Liver (tissue), 9 donors: ENCODE measurements around the gene NPNT. TPM values are rescaled to one million over a fixed set of nuclear protein-coding genes. Genes with fewer than 3 reads are reported as not detected.

Experiments
- DNase-seq: peaks from one replicate; pipeline ENCODE4 v3.0.0-alpha.2; 2017; ENCODE audit warnings: low spot score
- H3K27ac ChIP-seq, 2 donors: one replicate each; pipeline ENCODE4 v1.7.0; 2013; ENCODE audit warnings: inconsistent platforms in 2 of 2, low read length in 2 of 2, control low read depth in 1 of 2, low read depth in 1 of 2, mild to moderate bottlenecking in 1 of 2
- H3K27me3 ChIP-seq, 4 donors: one replicate each; pipeline versions ENCODE4 v1.6.1 to v1.7.0; 2013; ENCODE audit warnings: low read length in 3 of 4, inconsistent platforms in 1 of 4, mild to moderate bottlenecking in 1 of 4, moderate library complexity in 1 of 4; ENCODE audit not compliant: control insufficient read depth in 4 of 4, insufficient read depth in 4 of 4
- H3K36me3 ChIP-seq, 4 donors: one replicate each; pipeline versions ENCODE4 v1.6.1 to v1.7.0; 2013; ENCODE audit warnings: low read length in 3 of 4, mild to moderate bottlenecking in 3 of 4, low read depth in 1 of 4, moderate library complexity in 1 of 4; ENCODE audit not compliant: control insufficient read depth in 4 of 4, insufficient read depth in 3 of 4
- H3K4me1 ChIP-seq, 4 donors: one replicate each; pipeline versions ENCODE4 v1.6.1 to v1.7.0; 2013; ENCODE audit warnings: low read length in 3 of 4, mild to moderate bottlenecking in 3 of 4, moderate library complexity in 1 of 4; ENCODE audit not compliant: control insufficient read depth in 4 of 4, insufficient read depth in 4 of 4
- H3K4me3 ChIP-seq, 3 donors: one replicate each; pipeline versions ENCODE4 v1.6.1 to v1.7.0; 2013; ENCODE audit warnings: low read length in 3 of 3, control low read depth in 1 of 3, low read depth in 1 of 3, mild to moderate bottlenecking in 1 of 3
- H3K9ac ChIP-seq, 2 donors: one replicate each; pipeline ENCODE4 v1.7.0; 2013; ENCODE audit warnings: low read length in 2 of 2, mild to moderate bottlenecking in 2 of 2, moderate library complexity in 2 of 2, control low read depth in 1 of 2, low read depth in 1 of 2
- H3K9me3 ChIP-seq, 4 donors: one replicate each; pipeline versions ENCODE4 v1.6.1 to v1.7.0; 2013; ENCODE audit warnings: low read length in 3 of 4; ENCODE audit not compliant: control insufficient read depth in 4 of 4
- ATF3 ChIP-seq: IDR thresholded peaks from 2 replicates; pipeline ENCODE4 v1.6.1; 2016; ENCODE audit warnings: antibody characterized with exemption
- CTCF ChIP-seq: fragments of 150-350 bp; IDR thresholded peaks from 2 replicates; pipeline ENCODE4 v1.5.1; 2017; ENCODE audit warnings: improper control_type of control experiment, low read depth, low read length; ENCODE audit not compliant: missing input control
- EGR1 ChIP-seq, 2 donors: IDR thresholded peaks; 2 replicates each; pipeline ENCODE4 v1.6.1; 2016 to 2018; ENCODE audit warnings: antibody characterized with exemption in 2 of 2, low read depth in 2 of 2
- FOXA1 ChIP-seq: IDR thresholded peaks from 2 replicates; pipeline ENCODE4 v1.6.1; 2016; ENCODE audit warnings: antibody characterized with exemption
- FOXA2 ChIP-seq: IDR thresholded peaks from 2 replicates; pipeline ENCODE4 v1.6.1; 2016; ENCODE audit warnings: antibody characterized with exemption
- GABPA ChIP-seq, 2 donors: IDR thresholded peaks in 1 of 2; conservative IDR thresholded peaks in 1 of 2; 2 replicates each; pipeline ENCODE4 v1.6.1; 2016; ENCODE audit warnings: antibody characterized with exemption in 2 of 2, mild to moderate bottlenecking in 1 of 2, moderate library complexity in 1 of 2
- HNF4A ChIP-seq, 2 donors: conservative IDR thresholded peaks; 2 replicates each; pipeline ENCODE4 v1.6.1; 2016; ENCODE audit warnings: antibody characterized with exemption in 2 of 2, mild to moderate bottlenecking in 2 of 2
- HNF4G ChIP-seq: IDR thresholded peaks from 2 replicates; pipeline ENCODE4 v1.6.1; 2016; ENCODE audit warnings: antibody characterized with exemption
- JUND ChIP-seq, 2 donors: IDR thresholded peaks; 2 replicates each; pipeline ENCODE4 v1.6.1; 2016; ENCODE audit warnings: antibody characterized with exemption in 2 of 2
- MAX ChIP-seq: IDR thresholded peaks from 2 replicates; pipeline ENCODE4 v1.6.1; 2016; ENCODE audit warnings: antibody characterized with exemption
- NR2F2 ChIP-seq: IDR thresholded peaks from 2 replicates; pipeline ENCODE4 v1.6.1; 2016; ENCODE audit warnings: antibody characterized with exemption
- RAD21 ChIP-seq, 2 donors: IDR thresholded peaks; 2 replicates each; pipeline ENCODE4 v1.6.1; 2016; ENCODE audit warnings: antibody characterized with exemption in 2 of 2, mild to moderate bottlenecking in 2 of 2
- REST ChIP-seq: IDR thresholded peaks from 2 replicates; pipeline ENCODE4 v1.6.1; 2016; ENCODE audit warnings: antibody characterized with exemption, mild to moderate bottlenecking
- RXRA ChIP-seq, 2 donors: IDR thresholded peaks; 2 replicates each; pipeline ENCODE4 v1.6.1; 2017 to 2018; ENCODE audit warnings: antibody characterized with exemption in 2 of 2, mild to moderate bottlenecking in 1 of 2
- SP1 ChIP-seq: IDR thresholded peaks from 2 replicates; pipeline ENCODE4 v1.6.1; 2018; ENCODE audit warnings: antibody characterized with exemption, mild to moderate bottlenecking
- TAF1 ChIP-seq: conservative IDR thresholded peaks from 2 replicates; pipeline ENCODE4 v1.6.1; 2016; ENCODE audit warnings: antibody characterized with exemption, mild to moderate bottlenecking
- YY1 ChIP-seq: IDR thresholded peaks from 2 replicates; pipeline ENCODE4 v1.6.1; 2016; ENCODE audit warnings: antibody characterized with exemption, mild to moderate bottlenecking
- ZBTB33 ChIP-seq: IDR thresholded peaks from 2 replicates; pipeline ENCODE4 v1.6.1; 2016; ENCODE audit warnings: antibody characterized with exemption
- WGBS: extraction: QIAGEN DNeasy Blood & Tissue Kit; methylation state at CpG from one replicate; pipeline ENCODE4 v1.1.7; 2013; 5-methylcytosine and 5-hydroxymethylcytosine counted together
- polyA plus RNA-seq, 2 donors: library from polyadenylated mRNA; stranded (reverse) in 1 of 2; unstranded in 1 of 2; fragments of 200-250 nt in 1 of 2; fragments of >200 nt in 1 of 2; fragmentation: Nextera tagmentation in 1 of 2; extraction: Ambion mirVana in 1 of 2; gene quantifications; one replicate each; pipeline versions ENCODE4 v1.2.1 to v1.2.3, GENCODE V29; 2013 to 2015
- total RNA-seq, 2 donors: library from RNA; depleted of rRNA; stranded (reverse); fragments of >200 nt; gene quantifications; one replicate each; pipeline ENCODE4 v1.2.3, GENCODE V29; 2014
- donor health status: healthy.
- donor health status: healthy.
- donor health status: healthy.
- donor health status: healthy.
- donor health status: healthy.

The NPNT gene
- total and polyA plus RNA-seq, 4 donors: 1.3 to 4.4 (median 2.0) TPM

GRCh38 chr4:105976915-105977314 is 81.6 kb downstream of the NPNT start:
- Histone ChIP-seq H3K9me3 (no peaks in the 10 kb centered on the region), H3K4me1 (no peaks in the 10 kb centered on the region), H3K36me3 (no peaks in the 10 kb centered on the region), H3K9ac (no peak overlapping the region), H3K27ac (no peak overlapping the region), H3K27me3 (no peaks in the 10 kb centered on the region), H3K4me3 (no peak overlapping the region)
- WGBS: 73% methylated on average over 3 of the region's 3 CpGs
- no peak for DNase-seq
- TF ChIP-seq FOXA1 (no peak), NR2F2 (no peak), RXRA (IDR thresholded peaks at IDR 0.05) (no peak), FOXA2 (no peak), ATF3 (no peak), ZBTB33 (no peak), JUND (IDR thresholded peaks at IDR 0.05) (no peak), YY1 (no peak), EGR1 (IDR thresholded peaks at IDR 0.05; ENCODE audit: low read depth in 2 of 2) (no peak), CTCF (no peak), MAX (no peak), GABPA (IDR thresholded peaks at IDR 0.05 in 1 of 2, conservative IDR thresholded peaks at IDR 0.05 in 1 of 2) (no peak), HNF4G (no peak), HNF4A (conservative IDR thresholded peaks at IDR 0.05) (no peak), TAF1 (no peak), REST (no peak), RAD21 (IDR thresholded peaks at IDR 0.05) (no peak), SP1 (no peak)
